Measurements from ENCODE around the gene NIPAL4.

Gene NIPAL4

DNA sequence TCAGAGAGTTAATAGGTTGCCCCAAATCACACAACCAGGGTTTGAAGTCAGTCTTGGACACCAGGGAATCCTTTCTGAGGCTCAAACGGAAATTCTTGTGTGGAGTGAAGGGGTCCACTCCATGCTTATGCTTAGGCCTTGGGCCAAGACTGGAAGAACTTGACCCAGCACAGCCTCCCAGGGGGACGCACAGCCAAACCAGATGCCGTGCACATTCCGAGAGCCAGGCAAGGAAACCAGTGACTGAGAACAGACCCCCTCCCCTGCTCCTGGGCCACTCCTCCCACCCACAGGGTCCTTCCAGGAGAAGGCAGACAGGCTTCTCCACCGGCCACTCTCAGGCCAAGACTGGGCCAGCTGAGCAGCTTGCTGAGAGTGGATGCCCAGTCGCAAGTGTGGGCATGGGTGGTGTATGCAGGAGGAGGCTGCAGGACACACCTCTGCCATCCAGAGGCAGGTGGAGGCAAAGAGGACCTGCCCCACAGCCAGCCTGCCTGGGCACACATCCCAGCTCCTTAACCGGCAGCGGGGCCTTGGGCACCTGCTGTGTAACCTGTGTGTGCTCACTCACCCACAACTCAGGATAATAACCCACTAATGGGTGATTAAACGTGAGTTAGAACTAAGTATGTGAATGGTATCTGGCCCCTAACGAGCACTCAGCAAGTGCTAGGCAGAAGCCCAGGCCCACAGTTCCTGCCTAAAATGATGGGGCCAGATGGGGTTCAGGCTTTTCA, 38.0 kb downstream of the NIPAL4 start:
- Histone ChIP-seq H3K27me3 (no peaks in the 10 kb centered on the region), H3K4me3 (ENCODE audit: low read depth, low read length) (no peak overlapping the region), H3K36me3 (no peaks in the 10 kb centered on the region), H3K4me1 (peaks cover 2% of the 10 kb centered on the region; the same call in 1 of the 2 replicates), H3K9me3 (no peaks in the 10 kb centered on the region)
- TF ChIP-seq, protein P1, sequence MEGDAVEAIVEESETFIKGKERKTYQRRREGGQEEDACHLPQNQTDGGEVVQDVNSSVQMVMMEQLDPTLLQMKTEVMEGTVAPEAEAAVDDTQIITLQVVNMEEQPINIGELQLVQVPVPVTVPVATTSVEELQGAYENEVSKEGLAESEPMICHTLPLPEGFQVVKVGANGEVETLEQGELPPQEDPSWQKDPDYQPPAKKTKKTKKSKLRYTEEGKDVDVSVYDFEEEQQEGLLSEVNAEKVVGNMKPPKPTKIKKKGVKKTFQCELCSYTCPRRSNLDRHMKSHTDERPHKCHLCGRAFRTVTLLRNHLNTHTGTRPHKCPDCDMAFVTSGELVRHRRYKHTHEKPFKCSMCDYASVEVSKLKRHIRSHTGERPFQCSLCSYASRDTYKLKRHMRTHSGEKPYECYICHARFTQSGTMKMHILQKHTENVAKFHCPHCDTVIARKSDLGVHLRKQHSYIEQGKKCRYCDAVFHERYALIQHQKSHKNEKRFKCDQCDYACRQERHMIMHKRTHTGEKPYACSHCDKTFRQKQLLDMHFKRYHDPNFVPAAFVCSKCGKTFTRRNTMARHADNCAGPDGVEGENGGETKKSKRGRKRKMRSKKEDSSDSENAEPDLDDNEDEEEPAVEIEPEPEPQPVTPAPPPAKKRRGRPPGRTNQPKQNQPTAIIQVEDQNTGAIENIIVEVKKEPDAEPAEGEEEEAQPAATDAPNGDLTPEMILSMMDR (IDR thresholded peaks at IDR 0.05; ENCODE audit: low read depth, low read length), result no peak
- no peak for DNase-seq

DNA sequence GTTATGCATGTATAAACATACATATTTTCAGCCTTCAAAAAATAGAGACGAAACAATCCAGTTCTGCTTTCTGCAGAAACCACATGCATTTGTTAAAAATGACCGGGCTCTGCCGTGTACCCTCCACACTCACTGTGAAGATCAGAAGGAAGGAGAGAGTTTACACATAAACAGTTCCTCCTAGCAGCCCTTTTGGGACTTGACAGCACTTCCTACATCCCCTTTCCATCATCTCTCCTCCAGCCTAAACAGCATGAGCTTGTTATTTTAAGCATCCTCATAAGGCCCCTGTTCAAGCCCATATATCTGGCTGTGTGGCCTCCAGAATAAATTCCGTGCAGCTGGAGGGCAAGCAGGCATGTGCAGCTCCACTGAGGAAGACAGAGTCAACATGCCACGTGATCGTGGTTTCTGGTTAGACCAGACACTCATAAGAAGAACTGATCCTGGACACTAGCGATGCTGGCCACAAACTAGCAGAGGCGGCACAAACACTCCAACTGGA, 42.2 kb downstream of the NIPAL4 start:
- Histone ChIP-seq H3K4me3 (ENCODE audit: low read depth, low read length) (no peak overlapping the region), H3K4me1 (peaks cover 2% of the 10 kb centered on the region; the same call in 1 of the 2 replicates), H3K9me3 (no peaks in the 10 kb centered on the region), H3K36me3 (no peaks in the 10 kb centered on the region), H3K27me3 (0 out of 2 replicates have a peak, but pooled peaks cover 4% of the 10 kb centered on the region)
- DNase-seq, result no peak
- TF ChIP-seq, protein P1 (IDR thresholded peaks at IDR 0.05; ENCODE audit: low read depth, low read length), result no peak

DNA sequence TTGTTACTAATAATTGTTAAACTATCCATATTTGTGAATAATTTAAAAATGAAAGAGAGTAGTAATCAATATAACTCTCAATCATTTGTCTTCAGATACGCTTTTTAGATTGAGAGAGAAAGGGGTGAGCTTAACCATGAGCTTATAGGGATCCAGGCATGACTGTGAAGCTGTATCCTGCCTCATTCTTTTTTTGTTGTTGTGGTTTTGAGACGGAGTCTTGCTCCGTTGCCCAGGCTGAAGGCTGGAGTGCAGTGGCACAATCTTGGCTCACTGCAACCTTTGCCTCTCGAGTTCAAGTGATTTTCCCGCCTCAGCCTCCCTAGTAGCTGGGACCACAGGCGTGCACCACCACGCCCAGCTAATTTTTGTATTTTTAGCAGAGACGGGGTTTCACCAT, 44.0 kb downstream of the NIPAL4 start:
- H3K36me3 ChIP-seq, result no peaks in the 10 kb centered on the region
- H3K9me3 ChIP-seq, result no peaks in the 10 kb centered on the region
- H3K27me3 ChIP-seq, result 0 out of 2 replicates have a peak, but pooled peaks cover 4% of the 10 kb centered on the region
- TF ChIP-seq, protein P1 (IDR thresholded peaks at IDR 0.05; ENCODE audit: low read depth, low read length), result no peak
- DNase-seq, result no peak
- H3K4me1 ChIP-seq, result no peaks in the 10 kb centered on the region; the same call in 1 of the 2 replicates
- H3K4me3 ChIP-seq (ENCODE audit: low read depth, low read length), result no peak overlapping the region

DNA sequence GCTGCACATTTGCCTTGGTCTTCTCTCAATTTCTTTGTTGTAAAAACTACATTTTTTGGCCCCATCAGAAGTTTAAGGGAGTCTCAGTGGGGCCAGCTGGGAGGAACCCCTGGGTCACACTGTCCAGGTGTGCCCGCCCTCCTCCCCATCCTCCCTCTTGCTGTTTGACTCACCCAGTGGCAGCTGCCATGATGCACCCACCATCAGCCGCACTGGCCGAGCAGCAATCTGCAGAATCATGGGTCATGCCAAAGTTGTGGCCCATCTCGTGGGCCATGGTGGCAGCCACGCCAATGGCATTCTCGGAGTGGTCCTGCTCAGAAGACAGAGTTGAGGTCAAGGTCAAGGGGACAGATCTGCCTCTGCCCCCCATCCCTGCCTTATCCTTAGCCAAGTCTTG, 45.5 kb downstream of the NIPAL4 start:
- no peaks in the 10 kb centered on the region for H3K4me1 ChIP-seq
- H3K36me3 ChIP-seq, result no peaks in the 10 kb centered on the region
- no peak for DNase-seq
- TF ChIP-seq, protein P1 (IDR thresholded peaks at IDR 0.05; ENCODE audit: low read depth, low read length), result no peak
- H3K4me3 ChIP-seq (ENCODE audit: low read depth, low read length), result no peak overlapping the region
- 0 out of 2 replicates have a peak, but pooled peaks cover 4% of the 10 kb centered on the region for H3K27me3 ChIP-seq
- H3K9me3 ChIP-seq, result no peaks in the 10 kb centered on the region

DNA sequence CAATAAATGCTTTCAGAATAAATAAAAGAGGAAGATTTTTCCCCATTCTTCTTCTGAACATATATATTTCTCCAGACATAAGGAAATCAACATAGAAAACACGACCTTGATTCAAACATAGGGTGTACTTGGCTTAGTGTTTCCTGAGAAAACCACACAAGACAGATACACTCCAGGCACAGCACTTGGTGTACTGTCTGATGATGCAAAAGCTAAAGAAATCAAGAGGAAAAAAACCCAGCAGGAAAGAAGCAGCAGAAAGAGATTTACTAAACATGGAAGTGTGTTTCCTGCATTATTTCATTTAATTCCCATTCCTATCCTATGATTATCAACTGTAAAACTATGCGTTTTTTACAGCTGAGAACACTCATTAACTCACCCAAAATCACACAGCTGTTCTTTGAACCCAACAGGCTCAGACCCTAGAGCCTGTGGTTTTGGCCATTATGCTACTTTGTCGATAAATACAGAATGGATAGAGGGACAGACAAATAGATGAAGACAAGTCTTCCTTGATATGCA, 46.1 kb downstream of the NIPAL4 start:
- 0 out of 2 replicates have a peak, but pooled peaks cover 4% of the 10 kb centered on the region for H3K27me3 ChIP-seq
- DNase-seq, result no peak
- no peaks in the 10 kb centered on the region for H3K36me3 ChIP-seq
- H3K9me3 ChIP-seq, result no peaks in the 10 kb centered on the region
- no peaks in the 10 kb centered on the region for H3K4me1 ChIP-seq
- H3K4me3 ChIP-seq (ENCODE audit: low read depth, low read length), result no peak overlapping the region
- TF ChIP-seq, protein P1 (IDR thresholded peaks at IDR 0.05; ENCODE audit: low read depth, low read length), result no peak
